ENCODE results near the gene STX3. TPM values are rescaled to one million over a fixed set of nuclear protein-coding genes. Genes with fewer than 3 reads are reported as not detected.
"Not testable (repeated sequence)": the region's sequence is repeated elsewhere in the genome, so short reads cannot be mapped to it uniquely, and the experiment has no call there.

Gene STX3
- total RNA-seq, 4 donors from 2014 or later: 131 to 156 (median 142) TPM

DNA sequence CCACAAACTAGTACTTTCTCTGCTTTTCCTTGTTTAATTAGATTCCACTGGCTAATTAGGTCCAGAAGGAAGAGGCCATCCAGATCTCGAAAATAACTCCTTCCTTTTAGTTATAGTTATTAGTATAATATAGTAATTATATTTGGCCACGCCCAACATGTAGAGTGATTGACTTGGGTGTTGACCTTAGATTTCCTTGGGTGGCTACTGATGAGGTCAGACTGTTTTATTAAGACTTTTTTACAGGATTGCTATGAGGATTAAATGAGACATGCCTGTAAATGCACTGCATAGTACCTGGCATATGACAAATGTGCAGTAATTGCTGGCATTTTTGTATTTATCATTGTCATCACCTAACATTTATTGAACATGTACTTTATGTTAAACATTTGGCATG, 26.9 kb downstream of the STX3 start:
- intact Hi-C loops (cut with DNase I; ENCODE audit: low total_unique reads): no loop called here

DNA sequence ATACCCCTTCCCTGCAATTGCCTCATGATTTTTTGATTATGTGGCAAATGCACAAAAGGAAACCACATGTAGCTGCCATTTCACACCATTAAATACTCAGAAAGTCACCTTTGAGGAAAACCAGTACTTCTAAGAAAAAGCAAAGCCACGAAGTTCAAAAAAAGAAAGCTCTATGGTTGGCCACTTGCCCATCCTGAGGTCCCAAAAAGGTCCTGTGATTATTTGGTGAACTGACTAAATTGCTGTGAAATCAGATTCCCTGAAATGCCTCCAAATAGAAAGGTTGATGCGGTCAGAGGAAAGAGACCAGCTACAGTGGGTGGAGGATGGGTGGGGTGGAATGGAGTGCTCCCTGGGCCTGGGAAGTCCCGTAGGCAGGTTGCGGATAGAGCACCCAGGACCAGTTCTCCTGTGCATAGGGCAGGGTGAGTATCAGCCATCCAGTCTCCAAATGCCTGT, 28.5 kb downstream of the STX3 start:
- TF ChIP-seq, protein P1, sequence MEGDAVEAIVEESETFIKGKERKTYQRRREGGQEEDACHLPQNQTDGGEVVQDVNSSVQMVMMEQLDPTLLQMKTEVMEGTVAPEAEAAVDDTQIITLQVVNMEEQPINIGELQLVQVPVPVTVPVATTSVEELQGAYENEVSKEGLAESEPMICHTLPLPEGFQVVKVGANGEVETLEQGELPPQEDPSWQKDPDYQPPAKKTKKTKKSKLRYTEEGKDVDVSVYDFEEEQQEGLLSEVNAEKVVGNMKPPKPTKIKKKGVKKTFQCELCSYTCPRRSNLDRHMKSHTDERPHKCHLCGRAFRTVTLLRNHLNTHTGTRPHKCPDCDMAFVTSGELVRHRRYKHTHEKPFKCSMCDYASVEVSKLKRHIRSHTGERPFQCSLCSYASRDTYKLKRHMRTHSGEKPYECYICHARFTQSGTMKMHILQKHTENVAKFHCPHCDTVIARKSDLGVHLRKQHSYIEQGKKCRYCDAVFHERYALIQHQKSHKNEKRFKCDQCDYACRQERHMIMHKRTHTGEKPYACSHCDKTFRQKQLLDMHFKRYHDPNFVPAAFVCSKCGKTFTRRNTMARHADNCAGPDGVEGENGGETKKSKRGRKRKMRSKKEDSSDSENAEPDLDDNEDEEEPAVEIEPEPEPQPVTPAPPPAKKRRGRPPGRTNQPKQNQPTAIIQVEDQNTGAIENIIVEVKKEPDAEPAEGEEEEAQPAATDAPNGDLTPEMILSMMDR (IDR thresholded peaks at IDR 0.05): no peak
- TF ChIP-seq EP300 (IDR thresholded peaks at IDR 0.05; ENCODE audit: low read depth) (no peak), POLR2A (IDR thresholded peaks at IDR 0.05) (no peak), POLR2AphosphoS5 (IDR thresholded peaks at IDR 0.05) (no peak)
- Histone ChIP-seq H3K4me3 (no peak overlapping the region), H3K4me1 (peaks cover 0 to 52% (median 14%) of the 10 kb centered on the region in 4 donors), H3K9me3 (no peaks in the 10 kb centered on the region), H3K27ac (no peak overlapping the region), H3K36me3 (peaks cover 0 to 6% (median 2%) of the 10 kb centered on the region in 4 donors), H3K27me3 (no peaks in the 10 kb centered on the region)
- 81% methylated on average over 3 to 4 of the region's 4 CpGs for WGBS, 2 donors (ENCODE audit: low coverage in 1 of 2)
- in situ Hi-C loops (cut with MboI; ENCODE audit: low pct_ligation_motif_present in 1 of 4, low pct_unique_long_range_greater_than_20kb in 1 of 4, low sequenced_read_pairs in 3 of 4): no loop called here
- no peak for DNase-seq
- intact Hi-C loops (cut with DNase I; ENCODE audit: low total_unique reads): no loop called here

More for the DNA sequence above, 26.9 kb downstream of the STX3 start:
- H3K36me3 ChIP-seq: peaks cover 0 to 6% (median 0%) of the 10 kb centered on the region in 4 donors
- H3K9me3 ChIP-seq: no peaks in the 10 kb centered on the region
- no peak for DNase-seq
- in situ Hi-C loops (cut with MboI; ENCODE audit: low pct_ligation_motif_present in 1 of 4, low pct_unique_long_range_greater_than_20kb in 1 of 4, low sequenced_read_pairs in 3 of 4): no loop called here
- no peak overlapping the region for H3K4me3 ChIP-seq
- no peak overlapping the region for H3K27ac ChIP-seq
- TF ChIP-seq EP300 (IDR thresholded peaks at IDR 0.05; ENCODE audit: low read depth) (no peak), POLR2A (IDR thresholded peaks at IDR 0.05) (no peak), POLR2AphosphoS5 (IDR thresholded peaks at IDR 0.05) (no peak)
- TF ChIP-seq, protein P1 (IDR thresholded peaks at IDR 0.05): no peak
- WGBS, 2 donors (ENCODE audit: low coverage in 1 of 2): 79 to 88% methylated on average over 2 of the region's 2 CpGs
- H3K4me1 ChIP-seq: peaks cover 5 to 60% (median 23%) of the 10 kb centered on the region in 4 donors
- H3K27me3 ChIP-seq: no peaks in the 10 kb centered on the region

DNA sequence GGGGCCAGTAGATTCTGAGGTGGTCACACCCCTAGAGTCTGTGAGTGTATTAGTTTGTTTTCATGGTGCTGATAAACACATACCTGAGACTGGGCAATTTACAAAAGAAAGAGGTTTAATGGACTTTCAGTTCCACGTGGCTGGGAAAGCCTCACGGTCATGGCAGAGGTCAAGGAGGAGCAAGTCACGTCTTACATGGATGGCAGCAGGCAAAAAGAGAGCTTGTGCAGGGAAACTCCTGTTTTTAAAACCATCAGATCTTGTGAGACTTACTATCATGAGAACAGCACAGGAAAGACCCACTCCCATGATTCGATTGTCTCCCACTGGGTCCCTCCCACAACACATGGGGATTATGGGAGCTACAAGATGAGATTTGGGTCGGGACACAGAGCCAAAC, 29.3 kb downstream of the STX3 start:
- H3K4me3 ChIP-seq; H3K27me3 ChIP-seq; H3K27ac ChIP-seq; DNase-seq; H3K9me3 ChIP-seq; intact Hi-C loops (cut with DNase I; ENCODE audit: low total_unique reads); in situ Hi-C loops (cut with MboI; ENCODE audit: low pct_ligation_motif_present in 1 of 4, low pct_unique_long_range_greater_than_20kb in 1 of 4, low sequenced_read_pairs in 3 of 4): not testable (repeated sequence)
- peaks cover 0 to 46% (median 12%) of the 10 kb centered on the region in 4 donors for H3K4me1 ChIP-seq
- WGBS, 2 donors (ENCODE audit: low coverage in 1 of 2): 75 to 80% methylated on average over 5 of the region's 5 CpGs
- peaks cover 0 to 11% (median 3%) of the 10 kb centered on the region in 4 donors for H3K36me3 ChIP-seq

DNA sequence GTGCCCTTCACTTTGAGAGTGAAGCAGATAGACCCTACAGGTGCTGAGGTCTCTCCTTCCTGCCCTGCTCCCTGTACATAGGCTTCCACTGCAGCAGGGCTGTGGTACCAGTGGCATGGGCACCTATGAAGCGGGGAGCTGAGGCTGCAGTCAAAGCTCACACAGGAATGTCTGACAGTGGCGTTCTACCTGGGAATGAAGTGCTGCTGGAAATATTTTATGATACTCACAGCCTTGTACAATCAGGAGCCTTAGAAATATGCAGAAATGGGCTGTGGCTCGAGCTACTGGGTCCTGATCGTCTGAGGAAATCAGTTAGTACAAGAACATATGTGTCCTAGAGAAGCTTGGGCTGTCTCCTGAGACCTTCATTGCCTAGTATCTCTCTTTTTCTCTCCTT, 30.6 kb downstream of the STX3 start:
- intact Hi-C loops (cut with DNase I; ENCODE audit: low total_unique reads) (no loop called here), in situ Hi-C loops (cut with MboI; ENCODE audit: low pct_ligation_motif_present in 1 of 4, low pct_unique_long_range_greater_than_20kb in 1 of 4, low sequenced_read_pairs in 3 of 4) (no loop called here)
- Histone ChIP-seq H3K27me3 (no peaks in the 10 kb centered on the region), H3K27ac (peak overlapping the region in 2 of 4 donors; percentile 79), H3K9me3 (no peaks in the 10 kb centered on the region), H3K36me3 (peaks cover 0 to 15% (median 2%) of the 10 kb centered on the region in 4 donors), H3K4me3 (no peak overlapping the region), H3K4me1 (peaks cover 0 to 46% (median 12%) of the 10 kb centered on the region in 4 donors)
- WGBS, 2 donors (ENCODE audit: low coverage in 1 of 2): 69% methylated on average over 4 of the region's 4 CpGs; no CpG with 5 or more reads in 1 of the 2 donors
- no peak for DNase-seq
- TF ChIP-seq, protein P1 (IDR thresholded peaks at IDR 0.05): no peak
- no peak for TF ChIP-seq EP300 (IDR thresholded peaks at IDR 0.05; ENCODE audit: low read depth)
- TF ChIP-seq POLR2A (IDR thresholded peaks at IDR 0.05): no peak

DNA sequence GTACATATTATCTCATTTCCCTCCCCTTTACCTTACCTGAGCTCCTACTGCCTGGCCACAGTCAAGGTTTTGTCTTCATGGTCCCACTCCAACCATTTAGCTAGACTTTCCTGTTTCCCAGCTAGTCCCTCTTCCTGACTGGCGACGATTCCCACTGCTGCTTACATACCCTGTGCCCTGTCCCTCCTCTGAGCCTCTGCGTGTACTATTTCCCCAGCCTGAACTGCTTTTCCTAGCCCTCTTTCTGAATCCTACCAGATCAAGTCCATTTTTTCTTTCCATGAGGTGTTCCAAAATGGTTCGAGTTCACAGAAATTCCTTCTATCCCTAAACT, 32.0 kb downstream of the STX3 start:
- DNase-seq: no peak
- no peaks in the 10 kb centered on the region for H3K9me3 ChIP-seq
- H3K27ac ChIP-seq: peak overlapping the region; percentile 74 to 79 (median 79)
- in situ Hi-C loops (cut with MboI; ENCODE audit: low pct_ligation_motif_present in 1 of 4, low pct_unique_long_range_greater_than_20kb in 1 of 4, low sequenced_read_pairs in 3 of 4) (no loop called here), intact Hi-C loops (cut with DNase I; ENCODE audit: low total_unique reads) (no loop called here)
- no peaks in the 10 kb centered on the region for H3K27me3 ChIP-seq
- 45 to 51% methylated on average over 4 of the region's 4 CpGs for WGBS, 2 donors (ENCODE audit: low coverage in 1 of 2)
- peaks cover 0 to 19% (median 2%) of the 10 kb centered on the region in 4 donors for H3K36me3 ChIP-seq
- H3K4me3 ChIP-seq: no peak overlapping the region
- TF ChIP-seq POLR2AphosphoS5 (IDR thresholded peaks at IDR 0.05): no peak
- TF ChIP-seq, protein P1 (IDR thresholded peaks at IDR 0.05): no peak
- TF ChIP-seq POLR2A (IDR thresholded peaks at IDR 0.05): no peak
- TF ChIP-seq EP300 (IDR thresholded peaks at IDR 0.05; ENCODE audit: low read depth): no peak
- peaks cover 0 to 42% (median 12%) of the 10 kb centered on the region in 4 donors for H3K4me1 ChIP-seq
